ENCODE results near the gene TMEM135. TPM values are rescaled to one million over a fixed set of nuclear protein-coding genes. Genes with fewer than 3 reads are reported as not detected.
A peak's percentile ranks its signal among the peaks of the same experiment; 100 is the strongest.

Gene TMEM135
- polyA plus RNA-seq, 1 of the 3 experiments (the other 2 are of a cell fraction): 3.0 TPM

DNA sequence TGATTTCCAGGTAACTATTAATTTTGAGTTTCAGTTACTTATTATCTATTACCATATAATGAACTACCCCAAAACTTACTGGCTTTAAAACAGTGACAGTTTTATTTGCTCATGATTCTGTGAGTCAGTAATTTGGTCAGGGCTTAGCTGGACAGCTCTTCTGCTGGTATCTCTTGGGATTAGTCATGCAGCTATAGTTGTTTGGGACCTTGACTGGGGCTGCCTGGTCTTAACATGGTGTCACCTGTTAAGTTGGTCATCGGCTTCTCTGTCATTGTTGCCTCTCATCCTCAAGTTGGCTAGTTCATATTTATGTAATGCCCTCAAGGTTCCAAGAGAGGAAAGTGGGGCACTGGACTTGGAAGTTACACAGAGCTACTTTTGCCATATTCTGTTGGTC, 177.5 kb downstream of the TMEM135 start:
- DNase-seq: no peak
- ChIA-PET POLR2A (no interaction called here), CTCF (no interaction called here)
- Histone ChIP-seq H3K4me1 (ENCODE audit: control insufficient read depth in 1 of 2, insufficient read depth in 2 of 2, low read depth in 1 of 2, low read length in 1 of 2) (no peaks in the 10 kb centered on the region; a peak in 1 of 4 replicates), H3K27me3 (ENCODE audit: insufficient read depth) (no peaks in the 10 kb centered on the region), H3K4me2 (no peak overlapping the region), H3K27ac (ENCODE audit: low read depth in 2 of 2, low read length in 1 of 2) (no peak overlapping the region), H3K36me3 (replicated peaks in 1 of 2; ENCODE audit: control insufficient read depth in 1 of 2, insufficient read depth in 2 of 2, low read length in 1 of 2) (no peaks in the 10 kb centered on the region), H3K9me2 (no peaks in the 10 kb centered on the region), H3F3A (replicated peaks; ENCODE audit: insufficient read depth) (no peaks in the 10 kb centered on the region), H3K9ac (no peak overlapping the region), H3K4me3 (ENCODE audit: low read depth in 2 of 2, low read length in 1 of 2) (no peak overlapping the region), H2AFZ (ENCODE audit: low read depth) (no peak overlapping the region), H3K79me2 (ENCODE audit: insufficient read depth) (no peaks in the 10 kb centered on the region), H3K9me3 (no peaks in the 10 kb centered on the region), H4K20me1 (ENCODE audit: insufficient read depth) (no peaks in the 10 kb centered on the region)
- TF ChIP-seq REST (IDR thresholded peaks at IDR 0.05; ENCODE audit: low read depth, low read length) (peak; percentile 64; the same call in 1 of the 2 replicates), TEAD4 (IDR thresholded peaks at IDR 0.05; ENCODE audit: borderline replicate concordance, insufficient read depth) (no peak)
- 20% methylated on average over 1 of the region's 1 CpG for WGBS (ENCODE audit: low lambda C conversion rate)

GRCh38 chr11:87219266-87219665, 181.5 kb downstream of the TMEM135 start:
- Histone ChIP-seq H3K79me2 (ENCODE audit: insufficient read depth) (no peaks in the 10 kb centered on the region), H3K9me2 (no peaks in the 10 kb centered on the region), H2AFZ (ENCODE audit: low read depth) (no peak overlapping the region), H3F3A (replicated peaks; ENCODE audit: insufficient read depth) (no peaks in the 10 kb centered on the region), H4K20me1 (ENCODE audit: insufficient read depth) (no peaks in the 10 kb centered on the region), H3K27me3 (ENCODE audit: insufficient read depth) (no peaks in the 10 kb centered on the region), H3K4me3 (ENCODE audit: low read depth in 2 of 2, low read length in 1 of 2) (no peak overlapping the region), H3K9me3 (no peaks in the 10 kb centered on the region), H3K9ac (no peak overlapping the region), H3K36me3 (replicated peaks in 1 of 2; ENCODE audit: control insufficient read depth in 1 of 2, insufficient read depth in 2 of 2, low read length in 1 of 2) (no peaks in the 10 kb centered on the region), H3K27ac (ENCODE audit: low read depth in 2 of 2, low read length in 1 of 2) (no peak overlapping the region), H3K4me2 (no peak overlapping the region), H3K4me1 (ENCODE audit: control insufficient read depth in 1 of 2, insufficient read depth in 2 of 2, low read depth in 1 of 2, low read length in 1 of 2) (no peaks in the 10 kb centered on the region; a peak in 1 of 4 replicates)
- WGBS (ENCODE audit: low lambda C conversion rate): 89% methylated on average over 4 of the region's 4 CpGs
- TF ChIP-seq PBX3 (IDR thresholded peaks at IDR 0.05): no peak
- TF ChIP-seq EP300 (IDR thresholded peaks at IDR 0.05; ENCODE audit: borderline replicate concordance in 1 of 2, low read depth in 1 of 2, low read length in 1 of 2): no peak
- no peak for TF ChIP-seq TCF12 (IDR thresholded peaks at IDR 0.05)
- no peak for TF ChIP-seq YY1 (IDR thresholded peaks at IDR 0.05; ENCODE audit: low read depth)
- no peak for TF ChIP-seq GATA2 (CRISPR knock-in tag; IDR thresholded peaks at IDR 0.05)
- no peak for TF ChIP-seq FOXM1 (IDR thresholded peaks at IDR 0.05; ENCODE audit: low read depth)
- no peak for TF ChIP-seq JUND (IDR thresholded peaks at IDR 0.05)
- no peak for TF ChIP-seq MEF2A (IDR thresholded peaks at IDR 0.05; ENCODE audit: borderline replicate concordance, low read depth)
- no peak for TF ChIP-seq RXRA (IDR thresholded peaks at IDR 0.05; ENCODE audit: borderline replicate concordance, low read depth)
- TF ChIP-seq MXI1 (IDR thresholded peaks at IDR 0.05; ENCODE audit: low read depth, low read length): no peak
- TF ChIP-seq FOSL2 (IDR thresholded peaks at IDR 0.05; ENCODE audit: borderline replicate concordance, low read depth): no peak
- TF ChIP-seq SMC3 (IDR thresholded peaks at IDR 0.05; ENCODE audit: low read depth, low read length): no peak
- TF ChIP-seq USF1 (IDR thresholded peaks at IDR 0.05; ENCODE audit: borderline replicate concordance, low read depth): no peak
- no peak for DNase-seq
- CTCF ChIA-PET: no interaction called here
- POLR2A ChIA-PET: no interaction called here

Data from SK-N-SH (cell line).